H1 (cell line): ENCODE data around the gene DDX18. TPM values are rescaled to one million over a fixed set of nuclear protein-coding genes. Genes with fewer than 3 reads are reported as not detected.

Source experiments
- CTCF ChIA-PET: fragments of 300-600 bp; sonication (Branson Sonifier 250); formaldehyde crosslinking; loops from one replicate; lab custom pipeline; 2021; ENCODE audit not compliant: partially characterized antibody; lab: Charles Lee
- POLR2A ChIA-PET: fragments of 300-600 bp; sonication (Branson Sonifier 250); formaldehyde crosslinking; loops from one replicate; lab custom pipeline; 2021; ENCODE audit warnings: inconsistent platforms; ENCODE audit not compliant: partially characterized antibody; lab: Charles Lee
- DNase-seq, 2 experiments: peaks; one replicate each; pipeline versions ENCODE4 v3.0.0 to v3.0.0-alpha.2; 2010 to 2022; ENCODE audit warnings: low spot score in 2 of 2, low read depth in 1 of 2, mixed read lengths in 1 of 2
- FAIRE-seq: peaks from 2 replicates; lab custom pipeline; 2011; peaks lifted over from hg19 to GRCh38; lab: Jason Lieb, UNC
- H2AFZ ChIP-seq: 2 replicates; pipeline ENCODE4 v1.8.1; 2012; ENCODE audit warnings: low read length, inconsistent platforms
- H2AK5ac ChIP-seq: 2 replicates; pipeline ENCODE4 v1.6.1; 2013; ENCODE audit warnings: low read depth, low read length
- H2BK120ac ChIP-seq: replicated peaks from 2 replicates; pipeline ENCODE3; 2013; ENCODE audit warnings: low read depth, low read length, inconsistent platforms
- H2BK12ac ChIP-seq: 2 replicates; pipeline ENCODE4 v1.6.1; 2013; ENCODE audit warnings: low read depth, low read length
- H2BK15ac ChIP-seq: 2 replicates; pipeline ENCODE4 v1.6.1; 2013; ENCODE audit warnings: low read length
- H2BK20ac ChIP-seq: 2 replicates; pipeline ENCODE4 v1.6.1; 2013; ENCODE audit warnings: low read length
- H2BK5ac ChIP-seq: 2 replicates; pipeline ENCODE4 v1.6.1; 2013; ENCODE audit warnings: low read depth, low read length
- H3K14ac ChIP-seq: 2 replicates; pipeline ENCODE4 v1.6.1; 2013; ENCODE audit warnings: inconsistent platforms; ENCODE audit not compliant: insufficient read length
- H3K18ac ChIP-seq: 2 replicates; pipeline ENCODE4 v1.6.1; 2013; ENCODE audit warnings: low read length; ENCODE audit errors: extremely low read depth
- H3K23ac ChIP-seq: 2 replicates; pipeline ENCODE4 v1.6.1; 2013; ENCODE audit warnings: inconsistent platforms; ENCODE audit not compliant: insufficient read length
- H3K23me2 ChIP-seq: 2 replicates; pipeline ENCODE4 v1.6.1; 2013; ENCODE audit warnings: low read depth, low read length
- H3K27ac ChIP-seq: 2 replicates; pipeline ENCODE4 v1.6.1; 2011; ENCODE audit warnings: low read depth, low read length, inconsistent platforms
- H3K27me3 ChIP-seq, 4 experiments: replicated peaks in 1 of 4; 1 replicate in 1 of 4; 2 replicates in 3 of 4; pipeline versions ENCODE4 v1.6.1 to v1.8.1; 2011 to 2013; ENCODE audit warnings: low read length in 3 of 4, mild to moderate bottlenecking in 3 of 4, inconsistent platforms in 2 of 4, mixed read lengths in 2 of 4, moderate library complexity in 1 of 4; ENCODE audit not compliant: control insufficient read depth in 3 of 4, insufficient read depth in 3 of 4; ENCODE audit errors: extremely low read depth in 1 of 4
- H3K36me3 ChIP-seq, 4 experiments: 2 replicates each; pipeline versions ENCODE4 v1.6.1 to v1.8.1; 2011 to 2013; ENCODE audit warnings: mild to moderate bottlenecking in 4 of 4, low read length in 3 of 4, moderate library complexity in 2 of 4, control low read depth in 1 of 4, inconsistent platforms in 1 of 4; ENCODE audit not compliant: insufficient read depth in 4 of 4, control insufficient read depth in 2 of 4
- H3K4ac ChIP-seq: replicated peaks from 2 replicates; pipeline ENCODE3; 2013; ENCODE audit warnings: low read length, low read depth, mixed read lengths, inconsistent platforms; ENCODE audit not compliant: insufficient read length
- H3K4me1 ChIP-seq, 4 experiments: replicated peaks in 1 of 4; 1 replicate in 1 of 4; 2 replicates in 3 of 4; pipeline versions ENCODE4 v1.6.1 to v1.8.1; 2011 to 2013; ENCODE audit warnings: low read length in 3 of 4, inconsistent platforms in 2 of 4, mixed read lengths in 1 of 4; ENCODE audit not compliant: insufficient read depth in 4 of 4, control insufficient read depth in 3 of 4
- H3K4me2 ChIP-seq, 2 experiments: 2 replicates each; pipeline versions ENCODE4 v1.6.1 to v1.8.1; 2011 to 2013; ENCODE audit warnings: low read depth in 2 of 2, low read length in 2 of 2, control low read depth in 1 of 2, inconsistent platforms in 1 of 2, mild to moderate bottlenecking in 1 of 2; ENCODE audit not compliant: insufficient read depth in 1 of 2
- H3K4me3 ChIP-seq, 4 experiments: fragments of 200-600, 300-600 bp in 1 of 4; sonication (generic), shearing (Covaris generic), sonication (Bioruptor Twin) in 1 of 4; 2 replicates each; pipeline versions ENCODE4 v1.5.1 to v1.8.1; 2011 to 2016; ENCODE audit warnings: low read length in 4 of 4, low read depth in 3 of 4, control low read depth in 2 of 4, inconsistent platforms in 2 of 4, mild to moderate bottlenecking in 2 of 4, mixed read lengths in 1 of 4, moderate library complexity in 1 of 4; ENCODE audit not compliant: insufficient read depth in 2 of 4; ENCODE audit errors: extremely low read depth in 1 of 4
- H3K56ac ChIP-seq: replicated peaks from 2 replicates; pipeline ENCODE3; 2013; ENCODE audit warnings: low read depth, mild to moderate bottlenecking, mixed read lengths, low read length, inconsistent platforms; ENCODE audit not compliant: insufficient read length
- H3K79me1 ChIP-seq: 2 replicates; pipeline ENCODE4 v1.6.1; 2013; ENCODE audit warnings: low read depth, low read length, control low read depth
- H3K79me2 ChIP-seq, 2 experiments: 2 replicates each; pipeline versions ENCODE4 v1.6.1 to v1.8.1; 2012 to 2013; ENCODE audit warnings: low read length in 2 of 2, mild to moderate bottlenecking in 2 of 2, inconsistent platforms in 1 of 2; ENCODE audit not compliant: insufficient read depth in 2 of 2, control insufficient read depth in 1 of 2
- H3K9ac ChIP-seq, 4 experiments: replicated peaks in 1 of 4; 1 replicate in 1 of 4; 2 replicates in 3 of 4; pipeline versions ENCODE4 v1.6.1 to v1.8.1; 2011 to 2013; ENCODE audit warnings: low read depth in 3 of 4, low read length in 3 of 4, control low read depth in 2 of 4, mild to moderate bottlenecking in 2 of 4, moderate library complexity in 2 of 4, inconsistent platforms in 1 of 4; ENCODE audit errors: extremely low read depth in 1 of 4
- H3K9me3 ChIP-seq, 2 experiments: 2 replicates each; pipeline versions ENCODE4 v1.6.1 to v1.8.1; 2012 to 2013; ENCODE audit warnings: mild to moderate bottlenecking in 2 of 2, moderate library complexity in 2 of 2, control low read depth in 1 of 2, inconsistent platforms in 1 of 2, low read depth in 1 of 2, low read length in 1 of 2, mixed read lengths in 1 of 2; ENCODE audit not compliant: insufficient read depth in 2 of 2
- H4K20me1 ChIP-seq, 2 experiments: replicated peaks in 1 of 2; 2 replicates each; pipeline versions ENCODE3 to v1.8.1; 2011 to 2013; ENCODE audit warnings: inconsistent platforms in 2 of 2, low read length in 2 of 2, mild to moderate bottlenecking in 1 of 2; ENCODE audit not compliant: insufficient read depth in 2 of 2, control insufficient read depth in 1 of 2
- H4K5ac ChIP-seq: 2 replicates; pipeline ENCODE4 v1.6.1; 2013; ENCODE audit warnings: low read length, low read depth, mixed read lengths, inconsistent platforms; ENCODE audit not compliant: insufficient read length
- H4K8ac ChIP-seq: 2 replicates; pipeline ENCODE4 v1.8.0; 2013; ENCODE audit warnings: mild to moderate bottlenecking, moderate library complexity, low read length, inconsistent platforms; ENCODE audit not compliant: insufficient read depth; ENCODE audit errors: extremely low read depth
- H4K91ac ChIP-seq: replicated peaks from 2 replicates; pipeline ENCODE3; 2013; ENCODE audit warnings: low read length, mixed read lengths, inconsistent platforms; ENCODE audit not compliant: insufficient read length
- KDM4A ChIP-seq: IDR thresholded peaks from one replicate; pipeline ENCODE4 v1.7.1; 2012; ENCODE audit warnings: low read depth, mild to moderate bottlenecking, moderate library complexity, low read length, inconsistent platforms; ENCODE audit not compliant: severe bottlenecking
- SP1 ChIP-seq: IDR thresholded peaks from 2 replicates; pipeline ENCODE4 v1.6.1; 2011; ENCODE audit warnings: low read depth, low read length
- WGBS, 2 experiments: shearing (Covaris generic) in 1 of 2; methylation state at CpG; one replicate each; pipeline versions ENCODE4 v1.1.6 to v1.1.7; 2013 to 2015; ENCODE audit warnings: low lambda C conversion rate in 2 of 2, mixed read lengths in 2 of 2, inconsistent platforms in 1 of 2, low coverage in 1 of 2, missing lambda C conversion rate in 1 of 2; ENCODE audit not compliant: insufficient replicate concordance in 2 of 2, insufficient coverage in 1 of 2, insufficient read length in 1 of 2; ENCODE audit errors: extremely low coverage in 1 of 2, missing lambda C conversion rate in 1 of 2; 5-methylcytosine and 5-hydroxymethylcytosine counted together
- polyA plus RNA-seq, 7 experiments: library from polyadenylated mRNA; depleted of rRNA in 3 of 7; stranded (reverse) in 5 of 7; unstranded in 2 of 7; fragments of >200 nt in 5 of 7; fragments of 200-250 nt in 2 of 7; gene quantifications; 1 replicate in 5 of 7; 2 replicates in 1 of 7; 4 replicates in 1 of 7; pipeline versions ENCODE4 v1.2.1 to v1.2.3, GENCODE V29; 2011 to 2013; ENCODE audit warnings: missing spikeins in 2 of 7, mixed read lengths in 2 of 7
- total RNA-seq: library from RNA; stranded (reverse); fragmentation: NEBNext Ultra II Directional; extraction: Animal tissue kit (Norgen Biotek cat#: 25700); gene quantifications from 2 replicates; pipeline ENCODE4 v1.2.1, GENCODE V29; 2021

DDX18 gene
- total and polyA plus RNA-seq, 2 of the 8 experiments (the other 6 are each of a cell fraction or from before 2014, with no cell fraction given), result 31.3 to 119 TPM

- no peaks in the 10 kb centered on the region for H4K20me1 ChIP-seq
- POLR2A ChIA-PET, result interaction anchor here (1.4 to 3.1 kb wide), 3 partner anchors 8 to 25 kb away, joined by 4 to 14 read pairs (median 5); no protein-coding TSS in a partner anchor
- H4K8ac ChIP-seq, result 0 out of 2 replicates have a peak overlapping the region, but pooled peaks have one; percentile 35
- peaks cover 0 to 16% (median 1%) of the 10 kb centered on the region in 4 experiments; a peak in 2 of 7 replicates for H3K27me3 ChIP-seq
- no peaks in the 10 kb centered on the region for H3K79me2 ChIP-seq
- H4K91ac ChIP-seq, result no peak overlapping the region
- H2AFZ ChIP-seq, result no peak overlapping the region; the same call in 1 of the 2 replicates
- H3K56ac ChIP-seq, result no peak overlapping the region
- no peak overlapping the region for H3K4ac ChIP-seq
- 61% methylated on average over 17 of the region's 17 CpGs; no CpG with 5 or more reads in 1 of the 2 experiments for WGBS, 2 experiments
- no peaks in the 10 kb centered on the region for H3K79me1 ChIP-seq
- no peak overlapping the region for H2BK15ac ChIP-seq
- CTCF ChIA-PET, result interaction anchor here (0.9 to 3.0 kb wide), 7 partner anchors 10 to 71 kb away, joined by 3 to 19 read pairs (median 3); partner anchors contain the start of gene DDX18
- FAIRE-seq (no peak), DNase-seq (no peak)
- no peak overlapping the region for H2AK5ac ChIP-seq
- H3K27ac ChIP-seq, result no peak overlapping the region
- no peak overlapping the region for H3K14ac ChIP-seq
- peak overlapping the region in 3 of 4 experiments; percentile 19 to 46 (median 26); a peak in 4 of 8 replicates for H3K4me3 ChIP-seq
- no peaks in the 10 kb centered on the region for H3K36me3 ChIP-seq
- no peaks in the 10 kb centered on the region; the same call in 1 of the 2 replicates for H3K23me2 ChIP-seq
- TF ChIP-seq SP1 (no peak), KDM4A (peak; percentile 1)
- TF ChIP-seq, all 59 proteins: peak for 1
- H2BK12ac ChIP-seq, result no peak overlapping the region
- H2BK5ac ChIP-seq, result no peak overlapping the region
- H3K4me2 ChIP-seq, result peak overlapping the region; percentile 12 to 67; a peak in 3 of 4 replicates
- H3K9ac ChIP-seq, result no peak overlapping the region
- H2BK20ac ChIP-seq, result no peak overlapping the region
- H4K5ac ChIP-seq, result no peak overlapping the region
- no peak overlapping the region for H2BK120ac ChIP-seq
- no peak overlapping the region for H3K18ac ChIP-seq
- peaks cover 0 to 3% (median 0%) of the 10 kb centered on the region in 4 experiments; a peak in 1 of 7 replicates for H3K4me1 ChIP-seq
- H3K9me3 ChIP-seq, result peaks cover 0 to 14% of the 10 kb centered on the region in 2 experiments; a peak in 1 of 4 replicates
- no peak overlapping the region for H3K23ac ChIP-seq
Measured at GRCh38 chr2:117858336-117858735, 43.8 kb downstream of the DDX18 start.
